HUDEP-2 (cell line): ENCODE measurements around the gene TPD52L2.

Source experiments
- DNase-seq, 76 experiments: peaks; one replicate each; lab custom pipeline; 2025; ENCODE audit not compliant: unreplicated experiment in 76 of 76; lab: John Stamatoyannopoulos, UW

TPD52L2 gene

DNA sequence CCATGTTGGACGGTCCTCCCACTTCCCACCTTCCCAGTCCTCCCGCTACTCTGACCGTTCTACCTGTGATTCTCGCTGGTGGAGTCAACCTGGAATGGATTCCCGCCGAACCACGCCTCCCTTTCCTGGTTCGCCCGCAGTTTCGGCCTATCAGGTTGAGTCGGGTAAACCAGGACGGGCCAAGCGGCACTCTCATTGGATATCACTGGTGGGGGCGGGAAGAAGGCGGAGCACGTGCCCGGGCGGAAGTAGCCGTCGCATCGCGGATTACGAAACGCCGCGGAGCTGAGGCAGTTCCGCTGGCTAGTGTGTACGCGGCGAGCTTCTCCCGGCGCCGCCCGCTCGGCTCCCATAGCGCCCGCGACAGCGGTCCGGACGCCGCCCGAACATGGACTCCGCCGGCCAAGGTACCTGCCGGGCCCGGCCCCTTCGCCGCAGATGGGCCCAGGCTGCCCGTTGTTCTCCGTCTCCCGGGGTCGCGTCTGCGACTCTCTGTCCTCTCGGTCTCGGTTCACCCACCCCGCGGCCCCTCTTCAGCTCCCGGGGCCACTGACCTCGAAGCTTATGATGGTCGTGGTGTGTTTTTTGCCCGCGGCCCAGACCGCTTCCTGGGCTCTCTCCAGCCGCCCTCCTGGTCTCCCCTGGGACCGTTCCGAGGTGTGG lies at the start of gene TPD52L2:
Gene TPD52L2 (plus strand): TSS at position 293 of the 663 bp plus-strand sequence. CDS start 96 bp downstream, at position 389.
- DNase-seq: peak in 75 of 76 experiments; percentile 25 to 99 (median 95)

DNA sequence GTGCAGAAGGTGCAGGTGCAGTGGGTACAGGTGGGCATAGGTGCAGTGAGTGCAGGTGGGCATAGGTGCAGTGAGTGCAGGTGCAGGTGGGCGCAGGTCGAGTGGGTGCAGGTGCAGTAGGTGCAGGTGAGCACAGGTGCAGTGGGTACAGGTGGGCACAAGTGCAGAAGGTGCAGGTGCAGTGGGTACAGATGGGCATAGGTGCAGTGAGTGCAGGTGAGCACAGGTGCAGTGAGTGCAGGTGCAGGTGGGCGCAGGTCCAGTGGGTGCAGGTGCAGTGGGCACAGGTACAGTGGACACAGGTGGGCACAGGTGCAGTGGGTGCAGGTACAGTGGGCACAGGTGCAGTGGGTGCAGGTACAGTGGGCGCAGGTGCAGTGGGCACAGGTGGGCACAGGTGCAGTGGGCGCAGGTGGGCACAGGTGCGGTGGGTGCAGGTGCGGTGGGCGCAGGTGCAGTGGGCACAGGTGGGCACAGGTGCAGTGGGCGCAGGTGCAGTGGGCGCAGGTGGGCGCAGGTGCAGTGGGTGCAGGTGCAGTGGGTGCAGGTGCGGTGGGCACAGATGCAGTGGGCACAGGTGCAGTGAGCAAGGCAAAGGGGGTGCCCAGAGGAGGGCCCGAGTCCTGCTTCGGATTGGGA lies 49.3 kb upstream of the TPD52L2 start:
- DNase-seq: no peak

DNA sequence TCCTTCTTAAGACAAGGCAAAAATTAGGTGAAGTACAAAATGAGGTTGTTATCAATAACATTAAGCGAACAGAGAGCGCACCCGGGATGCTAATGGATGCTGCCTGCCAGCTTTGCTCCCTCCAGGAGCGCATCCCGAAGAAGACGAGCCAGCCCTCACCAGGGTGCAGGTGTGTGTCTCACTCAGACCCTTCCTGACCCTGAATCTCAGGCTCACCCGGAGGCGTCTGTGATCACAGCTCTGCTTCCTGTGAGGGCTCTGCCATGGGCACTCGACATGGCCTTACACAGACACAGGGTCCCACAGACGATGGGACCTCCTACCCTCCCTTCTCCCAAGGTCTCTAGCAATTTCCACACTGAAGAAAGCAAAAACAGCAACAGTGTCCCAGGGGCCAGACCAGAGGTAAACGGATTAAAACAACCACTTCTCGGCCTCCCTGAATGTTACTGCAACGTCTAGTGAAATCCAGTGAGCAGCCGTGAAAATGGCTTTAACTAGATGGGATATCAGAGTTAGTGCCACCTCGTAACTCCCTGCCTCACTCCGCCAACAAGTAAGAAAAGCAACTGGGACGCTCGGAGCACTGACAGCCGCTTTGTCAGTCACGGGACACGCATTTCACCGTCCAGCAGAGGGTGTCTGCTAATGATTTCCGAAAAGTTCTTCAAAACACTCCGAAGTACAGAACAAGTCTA lies 45.7 kb upstream of the TPD52L2 start:
- DNase-seq: no peak

DNA sequence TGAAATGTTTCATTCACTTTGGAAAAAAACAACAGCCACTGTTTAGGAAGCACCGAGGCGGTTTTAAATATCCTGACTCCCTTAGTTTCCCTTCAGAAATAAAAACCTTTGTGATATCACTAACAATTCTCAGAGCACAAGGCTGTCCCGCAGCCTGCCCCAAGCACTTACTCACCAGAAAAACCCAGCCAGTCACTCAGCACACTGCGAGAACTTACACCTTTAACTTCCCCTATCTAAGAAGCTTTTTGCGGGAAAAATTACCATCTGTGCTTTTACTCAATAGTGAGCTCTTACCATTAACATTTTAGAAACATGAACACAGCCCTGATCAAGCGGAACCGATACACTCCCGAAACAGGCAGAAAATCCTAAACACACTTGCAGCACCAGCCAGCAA lies 43.3 kb upstream of the TPD52L2 start:
- DNase-seq: no peak

DNA sequence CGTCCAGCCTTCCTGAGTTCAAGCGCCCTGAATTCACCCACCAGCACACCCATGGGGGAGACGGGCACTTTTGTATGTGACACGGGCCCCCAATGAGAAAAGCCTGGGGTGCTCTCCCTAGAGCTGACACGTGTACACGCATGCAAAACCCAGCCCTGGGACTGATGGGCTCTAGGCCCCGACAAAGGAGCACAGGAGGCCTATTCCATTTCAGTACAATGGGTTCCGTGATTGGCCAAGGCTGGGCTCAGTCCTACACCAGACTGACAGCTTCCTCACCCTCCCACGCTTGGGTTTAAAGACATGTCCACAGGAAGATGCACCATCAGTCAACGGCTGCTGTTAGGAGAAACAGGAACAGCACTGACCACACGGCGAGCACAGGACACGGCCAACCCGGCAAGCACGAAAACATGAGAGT lies 42.8 kb upstream of the TPD52L2 start:
- DNase-seq: no peak

DNA sequence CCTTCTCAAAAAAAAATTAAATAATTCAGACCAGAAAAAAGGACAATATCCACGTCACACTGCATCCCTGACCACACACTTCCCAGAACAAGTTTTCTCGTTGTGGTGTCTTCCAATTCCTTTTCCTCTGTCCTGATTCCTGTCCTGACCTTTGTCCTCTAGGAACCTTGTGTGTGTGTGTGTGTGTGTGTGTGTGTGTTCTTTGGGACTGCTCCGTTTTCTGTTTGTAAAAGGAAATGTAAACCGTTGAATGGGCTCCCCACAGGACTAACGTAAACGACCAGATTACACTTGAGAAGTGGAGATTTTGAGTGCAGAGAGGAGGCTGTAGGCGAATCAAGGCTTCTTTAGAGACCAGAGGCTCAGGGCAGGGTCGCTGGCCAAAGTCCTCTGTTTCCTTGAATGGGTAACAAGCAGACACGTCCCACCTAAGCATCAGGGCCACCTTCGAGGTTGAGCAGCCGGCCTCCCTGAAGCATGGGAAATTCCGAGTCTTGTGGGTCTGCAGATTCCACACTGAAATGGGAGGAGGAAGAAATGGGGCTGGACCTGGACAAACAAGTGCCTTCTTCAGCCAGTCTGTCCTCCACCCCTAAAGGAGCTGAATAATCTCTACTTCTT lies 41.3 kb upstream of the TPD52L2 start:
- DNase-seq: no peak

DNA sequence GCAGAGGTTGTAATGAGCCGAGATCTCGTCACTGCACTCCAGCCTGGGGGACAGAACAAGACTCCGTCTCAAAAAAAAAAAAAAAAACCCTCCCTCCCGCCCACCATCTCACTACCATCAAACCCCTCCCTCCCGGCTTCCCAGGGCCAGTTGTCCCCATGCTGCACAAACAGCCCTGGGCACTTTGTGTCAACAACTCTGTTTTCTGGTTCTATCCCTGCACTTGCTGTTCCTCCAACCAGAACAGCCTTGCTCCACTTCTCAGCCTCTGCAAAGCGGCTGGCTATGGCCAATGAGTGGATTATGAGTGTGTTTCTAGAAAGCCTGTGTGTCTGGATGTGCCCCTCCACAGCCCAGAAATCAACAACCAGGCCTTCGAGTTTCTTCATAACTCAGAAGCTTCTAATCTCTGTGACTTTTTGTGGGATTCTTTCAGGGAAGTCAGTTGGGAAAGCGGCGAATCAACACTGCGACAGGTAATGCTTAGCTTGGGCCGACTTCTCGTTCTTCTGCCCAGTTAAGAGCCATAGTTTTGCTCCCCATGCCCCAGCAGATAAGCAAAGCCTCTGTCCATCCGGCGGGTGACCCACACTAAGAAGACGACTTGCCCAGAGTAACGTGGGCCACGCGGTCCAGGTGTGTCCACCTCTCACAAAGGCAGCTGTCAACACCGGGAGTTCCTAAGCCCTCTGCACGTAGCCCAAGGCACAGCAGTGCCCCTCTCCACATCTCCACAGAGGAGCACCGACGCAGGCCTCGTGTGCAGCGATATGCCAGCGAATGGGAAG lies 39.5 kb upstream of the TPD52L2 start:
- DNase-seq: no peak

DNA sequence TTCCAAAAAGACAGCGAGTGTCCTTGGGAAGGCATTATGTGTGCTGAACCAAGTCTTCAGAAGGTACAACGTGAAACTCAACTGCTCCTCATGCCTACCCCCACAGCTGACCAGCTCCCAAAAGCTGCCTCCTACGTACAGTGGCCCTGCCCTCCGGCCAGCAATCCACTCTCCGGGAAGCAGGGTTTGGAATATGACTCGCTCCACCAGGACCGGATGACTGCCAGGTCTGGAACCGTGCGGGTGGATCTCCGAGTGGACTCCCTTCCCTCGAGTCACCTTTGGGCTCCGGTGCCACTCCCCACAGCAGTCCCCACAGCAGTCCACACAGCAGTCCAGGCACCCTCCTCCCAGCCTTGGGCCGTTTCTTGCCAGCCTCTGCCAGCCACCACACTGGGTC lies 38.3 kb upstream of the TPD52L2 start:
- DNase-seq: no peak

DNA sequence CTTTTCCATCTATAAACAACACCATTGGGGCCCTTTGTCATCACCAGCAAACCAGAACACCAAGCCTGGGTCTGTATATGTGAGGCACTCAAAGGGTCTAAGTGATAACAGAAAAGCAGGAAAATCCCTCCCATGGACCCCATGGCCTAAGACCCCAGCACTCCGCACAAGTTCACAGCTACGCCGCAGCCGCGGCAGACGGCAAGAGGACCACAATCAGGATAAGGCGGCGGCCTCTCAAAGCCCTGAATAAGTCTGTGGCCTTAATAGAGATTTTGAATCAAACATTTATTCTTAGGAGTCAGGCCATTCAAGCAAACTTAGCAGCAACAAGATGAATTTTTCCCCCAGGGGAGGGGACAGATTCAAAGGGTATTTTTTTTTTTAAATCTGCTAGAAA lies 36.9 kb upstream of the TPD52L2 start:
- no peak for DNase-seq

DNA sequence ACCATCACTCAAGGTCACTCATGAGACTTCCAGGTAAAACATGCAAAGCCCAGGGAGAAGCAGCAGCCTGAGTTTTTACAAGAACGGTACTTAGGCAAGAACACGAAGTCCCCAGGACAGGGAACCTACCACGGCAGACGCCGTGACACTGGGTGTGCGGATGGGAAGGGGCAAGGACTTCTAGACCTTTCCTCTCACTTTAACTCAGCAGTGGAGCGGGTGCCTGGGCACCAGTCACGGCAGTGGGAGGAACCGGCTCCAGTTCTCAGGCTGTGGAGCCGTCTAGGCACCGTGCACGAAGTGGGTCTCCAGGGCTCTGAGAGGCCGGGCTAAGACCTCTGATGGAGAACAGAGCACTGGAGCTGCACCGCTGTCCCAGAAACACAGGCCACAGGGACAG lies 36.5 kb upstream of the TPD52L2 start:
- DNase-seq: no peak

DNA sequence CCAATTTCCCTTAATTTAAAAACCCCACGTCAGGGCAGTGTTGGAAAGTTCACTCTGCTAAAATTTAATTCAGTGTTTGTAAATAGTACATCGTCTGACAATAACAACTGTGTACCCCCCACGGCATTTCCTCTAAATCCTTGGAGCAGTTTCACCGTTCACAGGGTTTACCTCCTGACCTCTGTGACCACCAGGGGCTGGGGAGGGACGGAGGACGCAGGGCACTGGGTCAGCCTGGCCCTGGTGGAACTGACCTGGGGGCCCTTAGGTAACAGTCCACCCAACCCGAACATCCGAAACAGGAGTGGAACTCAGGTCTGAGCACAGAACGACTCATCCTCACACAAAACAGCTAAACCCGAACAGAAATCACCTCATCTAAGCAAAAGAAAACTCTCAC lies 36.1 kb upstream of the TPD52L2 start:
- DNase-seq: no peak

DNA sequence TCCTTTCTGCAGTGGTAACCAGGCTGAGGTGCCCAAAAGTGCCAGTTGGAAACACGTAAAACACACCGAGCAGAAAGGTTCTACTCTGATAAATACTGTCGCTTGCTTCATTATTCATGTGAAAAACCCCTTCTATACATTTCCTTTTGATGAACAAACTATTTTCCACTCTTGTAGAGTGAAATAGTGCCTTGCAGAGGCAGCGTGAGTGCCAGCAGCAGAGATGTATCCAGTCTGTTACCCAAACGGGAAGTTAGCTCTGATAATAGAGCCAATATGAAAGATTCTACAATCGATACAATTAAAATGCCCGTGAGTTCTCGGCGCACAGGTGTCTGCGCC lies 35.5 kb upstream of the TPD52L2 start:
- no peak for DNase-seq

DNA sequence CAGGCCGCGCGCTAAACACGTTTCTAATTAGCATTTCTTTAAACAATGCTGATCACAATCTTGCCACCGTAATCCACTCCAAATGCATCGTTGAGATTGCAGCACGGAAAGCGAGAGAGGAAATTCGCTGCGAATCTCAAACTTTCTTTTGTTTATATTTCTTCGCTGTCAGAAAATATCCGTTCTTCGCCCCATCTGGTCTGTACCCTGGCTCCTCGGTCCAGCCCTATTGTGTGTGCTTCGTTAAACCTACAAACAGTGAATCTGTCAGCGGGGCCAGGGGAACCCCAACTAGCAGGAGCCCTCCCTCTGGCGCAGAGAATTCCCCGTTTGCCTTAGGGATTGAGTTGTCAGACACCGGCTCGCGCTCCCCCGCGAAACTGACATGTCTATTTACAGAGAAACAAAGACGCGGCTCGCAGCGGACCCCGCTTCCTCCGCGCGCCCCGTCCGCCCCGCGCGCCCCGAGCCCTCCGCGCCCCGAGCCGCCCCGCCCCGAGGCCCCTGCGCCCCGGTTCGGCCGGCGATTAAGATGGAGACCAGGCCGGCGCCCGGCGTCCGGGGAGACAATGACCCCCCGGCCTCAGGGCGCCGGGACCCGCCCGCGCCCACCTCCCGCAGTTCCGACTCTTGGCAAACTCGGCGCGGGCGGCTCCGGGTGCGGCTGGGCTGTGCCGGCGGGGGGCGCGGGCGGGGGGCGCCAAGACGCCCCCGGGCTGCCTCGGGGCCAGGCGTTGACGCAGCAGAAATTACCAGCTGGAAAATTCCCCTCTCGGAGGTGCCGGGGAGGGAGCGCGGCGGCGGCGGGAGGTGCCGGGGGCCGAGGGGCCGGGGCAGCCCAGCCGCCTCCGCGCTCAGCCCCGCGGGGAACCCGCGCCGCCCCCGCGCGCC lies 34.9 kb upstream of the TPD52L2 start:
- DNase-seq: no peak

DNA sequence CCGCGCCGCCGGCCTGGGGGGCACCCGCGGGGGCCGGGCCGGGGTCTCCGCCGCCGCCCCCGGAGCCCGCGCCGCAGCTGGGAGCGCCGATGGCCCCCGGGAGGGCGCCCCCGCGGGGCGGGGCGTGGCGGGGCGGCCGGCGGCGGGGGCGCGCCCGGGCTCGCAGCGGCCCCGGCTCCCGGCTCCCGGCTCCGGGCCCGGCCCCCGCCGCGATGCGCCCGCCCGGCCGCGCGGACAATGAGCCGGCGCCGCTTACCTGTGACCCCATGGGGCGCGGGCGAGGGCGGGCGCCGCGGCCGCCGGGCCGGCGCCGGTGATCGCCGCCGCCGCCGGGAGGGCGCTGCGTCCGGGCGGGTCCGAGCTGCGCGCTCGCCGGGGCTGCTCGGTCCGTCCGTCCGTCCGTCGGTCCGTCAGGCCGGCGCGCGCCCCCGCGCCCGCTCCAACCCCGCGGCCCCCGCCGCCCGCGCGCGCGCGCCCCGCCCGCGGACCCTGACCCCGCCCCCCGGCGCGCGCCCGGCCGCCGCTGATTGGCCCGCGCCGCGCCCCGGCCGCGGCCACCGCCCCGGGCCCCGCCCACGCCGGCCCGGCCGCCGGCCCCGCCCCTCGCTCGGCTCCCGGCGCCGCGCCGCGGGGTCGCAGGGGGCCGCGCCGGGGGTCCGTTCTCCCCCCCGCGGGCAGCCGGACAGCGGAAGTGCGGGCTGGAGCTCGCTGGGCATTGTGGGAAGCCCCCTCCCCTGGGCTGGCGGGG lies 34.1 kb upstream of the TPD52L2 start, which contains the start of gene ZBTB46:
Gene ZBTB46 (minus strand): TSS at position 424 of the 748 bp plus-strand sequence. CDS start 40,507 bp downstream, outside the sequence.
- peak in 17 of 76 experiments; percentile 3 to 45 (median 10) for DNase-seq

DNA sequence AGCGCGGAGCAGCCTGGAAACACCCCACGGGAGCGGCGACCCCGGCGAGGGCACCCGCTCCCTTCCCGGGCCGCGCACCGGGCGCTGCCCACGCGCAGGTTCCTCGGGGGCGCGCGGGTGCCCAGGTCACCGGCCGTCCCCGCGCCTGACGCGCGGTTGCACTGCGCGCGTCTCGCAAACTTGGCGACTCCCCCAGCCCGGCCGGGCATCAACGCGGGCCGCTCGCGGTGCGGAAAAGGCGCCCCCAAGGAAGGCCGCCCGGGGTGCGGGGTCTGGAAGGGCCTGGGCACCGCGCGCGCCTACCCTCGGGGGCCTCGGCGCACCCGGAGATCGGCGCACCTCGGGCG lies 33.5 kb upstream of the TPD52L2 start:
- no peak for DNase-seq

DNA sequence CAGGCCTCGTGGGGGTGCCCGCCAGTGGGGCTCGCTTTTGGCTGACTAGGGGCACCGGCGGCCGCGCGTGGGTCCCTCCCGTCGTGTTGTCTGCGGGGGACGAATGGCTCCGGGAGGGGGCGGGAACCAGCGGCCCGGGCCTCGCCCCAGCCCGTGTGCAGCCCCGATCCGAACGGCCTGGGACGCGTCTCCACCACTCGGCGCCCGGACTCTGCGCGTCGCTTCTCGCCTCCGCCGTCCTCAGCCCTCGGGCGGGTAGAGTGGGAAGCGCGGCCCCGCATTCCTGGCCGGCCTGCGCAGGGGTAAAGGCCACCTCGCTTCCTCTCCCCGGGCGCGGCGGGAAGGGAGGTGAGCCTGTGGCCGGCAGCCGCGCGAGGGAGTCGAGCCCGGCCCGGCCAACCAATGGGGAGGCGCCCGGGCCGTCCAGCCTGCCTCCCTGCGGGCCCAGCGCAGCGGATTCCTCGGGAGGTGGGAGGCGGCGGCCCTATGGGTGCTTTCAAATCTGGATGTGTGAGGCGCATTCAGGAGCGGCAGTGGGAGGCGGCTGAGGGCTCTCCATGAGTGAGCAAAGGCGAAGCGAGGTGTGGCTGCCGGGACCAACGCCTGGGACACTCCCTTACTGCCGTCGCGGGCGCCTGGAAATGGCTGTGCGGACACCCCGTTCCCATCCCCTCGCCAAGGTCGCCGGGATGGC lies 32.9 kb upstream of the TPD52L2 start:
- DNase-seq: no peak

DNA sequence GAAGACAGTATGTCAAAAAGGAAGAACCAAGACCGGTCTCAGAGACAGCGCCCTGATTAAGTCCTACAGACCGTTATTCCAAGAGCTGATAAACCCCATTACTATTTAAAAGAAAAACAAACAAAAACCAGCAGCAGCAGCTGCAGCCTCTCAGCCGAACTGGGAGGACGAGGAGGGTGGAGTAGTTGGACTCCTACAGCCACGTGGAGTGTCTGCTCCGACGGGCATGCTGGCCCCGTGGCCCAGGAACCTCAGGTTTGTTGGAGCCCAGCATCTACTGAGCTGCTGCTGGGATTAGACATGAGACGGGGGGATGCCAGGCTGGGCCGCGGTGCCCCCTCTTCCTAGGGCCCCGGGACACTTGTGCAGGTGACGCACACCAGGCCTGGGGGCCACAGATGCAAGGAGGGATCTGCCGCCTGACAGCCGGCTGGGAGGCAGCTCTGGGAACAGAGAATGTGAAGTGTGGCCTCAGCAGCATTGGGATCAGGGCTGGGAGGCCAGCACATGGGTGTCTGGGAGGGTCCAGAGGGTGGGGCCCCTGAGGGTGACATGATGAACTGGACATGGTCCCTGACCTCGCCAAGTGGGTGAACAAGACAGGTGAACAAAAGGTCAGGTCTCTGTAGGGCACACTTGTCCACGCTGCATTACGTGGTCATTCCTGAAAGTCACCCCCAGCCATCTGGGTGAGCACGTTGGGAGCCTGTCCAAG lies 31.1 kb upstream of the TPD52L2 start:
- DNase-seq: no peak

DNA sequence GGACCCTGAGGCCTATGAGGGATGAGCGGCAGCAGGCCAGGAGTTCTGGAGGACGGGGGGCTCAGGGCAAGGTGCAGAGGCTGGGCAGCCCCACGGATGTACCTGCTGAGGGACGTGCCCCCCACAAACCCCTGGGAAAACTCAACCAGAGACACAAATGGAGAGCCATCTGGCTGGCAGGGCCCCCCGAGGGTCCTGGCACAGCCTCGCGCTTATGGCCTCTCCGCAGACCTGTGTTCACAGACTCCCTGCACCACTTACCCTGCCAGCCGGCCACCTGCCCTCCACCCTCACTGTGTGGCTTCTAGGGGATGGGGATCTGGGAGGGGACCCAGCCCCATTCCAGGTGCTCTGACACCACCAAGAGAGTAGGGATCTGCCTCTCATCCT lies 30.6 kb upstream of the TPD52L2 start:
- no peak for DNase-seq
